Ascending aorta (tissue), 2 donors: ENCODE measurements around the gene DNMT1. TPM values are rescaled to one million over a fixed set of nuclear protein-coding genes. Genes with fewer than 3 reads are reported as not detected.

Experiments used
- DNase-seq, 2 donors: peaks; one replicate each; pipeline ENCODE4 v3.0.0-alpha.2; 2019; ENCODE audit warnings: low spot score in 2 of 2
- H3K27ac ChIP-seq, 2 donors: fragments of 200-600 bp; sonication (generic); one replicate each; pipeline ENCODE4 v1.5.1; 2016 to 2017; ENCODE audit warnings: mild to moderate bottlenecking in 1 of 2
- H3K27me3 ChIP-seq: fragments of 200-600 bp; sonication (generic); one replicate; pipeline ENCODE4 v1.5.1; 2017
- H3K36me3 ChIP-seq, 2 donors: fragments of 200-600 bp; sonication (generic); one replicate each; pipeline ENCODE4 v1.5.1; 2016
- H3K4me1 ChIP-seq, 2 donors: fragments of 200-600 bp; sonication (generic); one replicate each; pipeline ENCODE4 v1.5.1; 2016 to 2017; ENCODE audit warnings: mild to moderate bottlenecking in 1 of 2
- H3K4me3 ChIP-seq, 2 donors: fragments of 200-600 bp; sonication (generic); one replicate each; pipeline ENCODE4 v1.5.1; 2016 to 2017; ENCODE audit warnings: mild to moderate bottlenecking in 1 of 2
- H3K9me3 ChIP-seq, 2 donors: fragments of 200-600 bp; sonication (generic); one replicate each; pipeline ENCODE4 v1.5.1; 2016
- intact Hi-C: fragments of 100-400 bp; cut with DNase I; formaldehyde crosslinking; loops from one replicate; pipeline ENCODE4 v1.15.1; 2023
- total RNA-seq: library from RNA; depleted of rRNA; stranded (reverse); fragments of >200 nt; gene quantifications from one replicate; pipeline ENCODE4 v1.1.0, GENCODE V29; 2016
- TF ChIP-seq, protein P1 (sequence below), 3 experiments: fragments of 200-600 bp in 2 of 3; fragments of 450-650 bp in 1 of 3; sonication (generic) in 2 of 3; IDR thresholded peaks; one replicate each; pipeline ENCODE4 v1.5.1; 2016 to 2019; ENCODE audit warnings: antibody characterized with exemption in 3 of 3, mild to moderate bottlenecking in 1 of 3, moderate library complexity in 1 of 3

Gene DNMT1
- total RNA-seq, 1 donor from 2014 or later: 54.0 TPM

DNA sequence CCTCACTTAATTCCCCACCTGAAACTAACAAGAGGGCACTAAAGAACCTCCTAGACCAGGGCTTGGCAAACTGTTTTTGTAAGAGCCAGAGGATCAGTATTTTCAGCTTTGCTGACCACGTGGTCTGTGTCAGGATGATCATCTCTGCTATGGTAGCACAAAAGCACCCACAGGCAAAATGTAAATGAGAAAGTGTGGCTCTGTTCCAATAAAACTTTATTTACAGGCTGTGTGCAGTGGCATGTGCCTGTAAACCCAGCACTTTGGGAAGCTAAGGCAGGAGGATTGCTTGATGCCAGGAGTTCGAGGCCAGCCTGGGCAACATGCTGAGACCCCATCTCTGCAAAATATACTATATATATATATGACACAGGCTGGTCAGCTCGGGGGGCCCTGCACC is 31.2 kb downstream of the DNMT1 start:
- no peaks in the 10 kb centered on the region for H3K27me3 ChIP-seq
- intact Hi-C loops: no loop called here
- DNase-seq: no peak
- TF ChIP-seq, protein P1, sequence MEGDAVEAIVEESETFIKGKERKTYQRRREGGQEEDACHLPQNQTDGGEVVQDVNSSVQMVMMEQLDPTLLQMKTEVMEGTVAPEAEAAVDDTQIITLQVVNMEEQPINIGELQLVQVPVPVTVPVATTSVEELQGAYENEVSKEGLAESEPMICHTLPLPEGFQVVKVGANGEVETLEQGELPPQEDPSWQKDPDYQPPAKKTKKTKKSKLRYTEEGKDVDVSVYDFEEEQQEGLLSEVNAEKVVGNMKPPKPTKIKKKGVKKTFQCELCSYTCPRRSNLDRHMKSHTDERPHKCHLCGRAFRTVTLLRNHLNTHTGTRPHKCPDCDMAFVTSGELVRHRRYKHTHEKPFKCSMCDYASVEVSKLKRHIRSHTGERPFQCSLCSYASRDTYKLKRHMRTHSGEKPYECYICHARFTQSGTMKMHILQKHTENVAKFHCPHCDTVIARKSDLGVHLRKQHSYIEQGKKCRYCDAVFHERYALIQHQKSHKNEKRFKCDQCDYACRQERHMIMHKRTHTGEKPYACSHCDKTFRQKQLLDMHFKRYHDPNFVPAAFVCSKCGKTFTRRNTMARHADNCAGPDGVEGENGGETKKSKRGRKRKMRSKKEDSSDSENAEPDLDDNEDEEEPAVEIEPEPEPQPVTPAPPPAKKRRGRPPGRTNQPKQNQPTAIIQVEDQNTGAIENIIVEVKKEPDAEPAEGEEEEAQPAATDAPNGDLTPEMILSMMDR (IDR thresholded peaks at IDR 0.05): no peak
- no peaks in the 10 kb centered on the region for H3K4me1 ChIP-seq
- H3K27ac ChIP-seq: no peak overlapping the region
- H3K36me3 ChIP-seq: peaks cover 43 to 82% of the 10 kb centered on the region in 2 donors
- no peak overlapping the region for H3K4me3 ChIP-seq
- no peaks in the 10 kb centered on the region for H3K9me3 ChIP-seq

DNA sequence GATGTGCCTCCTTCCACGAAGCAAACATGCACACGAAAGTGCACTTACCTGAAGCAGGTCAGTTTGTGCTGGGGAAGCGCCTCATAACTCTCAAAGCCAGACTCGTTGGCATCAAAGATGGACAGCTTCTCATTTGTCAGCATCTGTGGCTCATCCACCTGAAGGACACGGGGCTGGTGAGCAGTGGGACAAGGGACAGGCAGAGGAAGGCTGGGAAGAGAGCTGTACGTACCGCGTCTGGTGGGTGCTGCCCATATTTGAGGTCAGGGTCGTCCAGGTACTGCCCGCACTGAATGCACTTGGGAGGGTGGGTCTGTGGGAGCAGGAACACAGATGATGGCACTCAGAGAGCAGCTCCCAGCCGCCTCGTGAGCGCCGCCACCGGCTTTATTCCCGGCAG is 35.1 kb downstream of the DNMT1 start:
- TF ChIP-seq, protein P1 (IDR thresholded peaks at IDR 0.05): no peak
- H3K9me3 ChIP-seq: no peaks in the 10 kb centered on the region
- no peak for DNase-seq
- H3K27me3 ChIP-seq: no peaks in the 10 kb centered on the region
- no peak overlapping the region for H3K4me3 ChIP-seq
- H3K27ac ChIP-seq: no peak overlapping the region
- peaks cover 62 to 82% of the 10 kb centered on the region in 2 donors for H3K36me3 ChIP-seq
- intact Hi-C loops: no loop called here
- H3K4me1 ChIP-seq: no peaks in the 10 kb centered on the region

- no peaks in the 10 kb centered on the region for H3K27me3 ChIP-seq
- H3K4me1 ChIP-seq: no peaks in the 10 kb centered on the region
- H3K27ac ChIP-seq: no peak overlapping the region
- H3K9me3 ChIP-seq: no peaks in the 10 kb centered on the region
- intact Hi-C loops: no loop called here
- no peak for DNase-seq
- no peak overlapping the region for H3K4me3 ChIP-seq
- TF ChIP-seq, protein P1 (IDR thresholded peaks at IDR 0.05): no peak
- H3K36me3 ChIP-seq: peaks cover 66 to 87% of the 10 kb centered on the region in 2 donors
Measured at GRCh38 chr19:10158485-10158884, 36.3 kb downstream of the DNMT1 start.

DNA sequence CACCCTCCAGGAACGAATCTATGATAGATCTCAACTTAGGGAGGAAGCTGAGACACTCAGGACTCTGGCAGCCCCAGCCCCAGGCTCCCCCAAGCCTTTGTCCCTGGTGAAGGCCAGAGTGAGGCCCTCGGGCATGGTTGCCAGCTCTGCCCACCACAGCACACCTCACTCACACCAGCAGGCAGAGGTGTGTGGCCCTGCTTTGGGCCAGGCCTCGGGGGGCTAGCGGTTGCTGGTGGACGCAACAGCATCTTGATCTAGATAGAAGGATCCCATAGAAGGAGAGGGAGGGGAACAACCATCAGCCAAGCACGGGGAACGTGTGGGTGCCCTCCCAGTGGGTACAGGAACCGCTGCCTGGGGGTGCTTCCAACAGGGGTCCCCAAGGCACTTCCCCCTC is 36.7 kb downstream of the DNMT1 start:
- peaks cover 66 to 87% of the 10 kb centered on the region in 2 donors for H3K36me3 ChIP-seq
- no peaks in the 10 kb centered on the region for H3K9me3 ChIP-seq
- no peak for DNase-seq
- no peak overlapping the region for H3K27ac ChIP-seq
- H3K27me3 ChIP-seq: no peaks in the 10 kb centered on the region
- TF ChIP-seq, protein P1 (IDR thresholded peaks at IDR 0.05): no peak
- H3K4me1 ChIP-seq: no peaks in the 10 kb centered on the region
- intact Hi-C loops: no loop called here
- H3K4me3 ChIP-seq: no peak overlapping the region

DNA sequence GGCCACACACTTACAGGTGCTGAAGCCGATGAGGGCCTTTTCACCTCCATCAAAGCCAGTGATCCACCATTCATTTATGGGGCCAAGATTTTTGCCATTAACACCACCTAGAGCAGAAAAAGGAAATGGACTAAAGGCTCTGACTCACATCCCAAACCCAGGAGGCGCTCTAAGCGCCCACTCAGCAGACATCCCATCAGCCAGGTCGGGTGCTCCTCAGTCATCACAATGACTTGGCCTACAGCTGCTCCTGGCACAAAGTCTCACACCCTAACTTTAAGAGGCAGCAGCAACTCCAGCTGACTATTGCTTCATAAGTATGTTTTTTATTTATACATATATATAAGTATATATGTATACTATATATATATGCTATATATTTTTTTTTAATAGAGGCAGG is 38.9 kb downstream of the DNMT1 start:
- Histone ChIP-seq H3K9me3 (no peaks in the 10 kb centered on the region), H3K27me3 (no peaks in the 10 kb centered on the region), H3K36me3 (peaks cover 68 to 86% of the 10 kb centered on the region in 2 donors), H3K27ac (no peak overlapping the region), H3K4me3 (no peak overlapping the region), H3K4me1 (no peaks in the 10 kb centered on the region)
- TF ChIP-seq, protein P1 (IDR thresholded peaks at IDR 0.05): no peak
- DNase-seq: no peak
- intact Hi-C loops: no loop called here

- H3K4me1 ChIP-seq: no peaks in the 10 kb centered on the region
- H3K27ac ChIP-seq: no peak overlapping the region
- no peak for DNase-seq
- intact Hi-C loops: no loop called here
- no peak overlapping the region for H3K4me3 ChIP-seq
- H3K36me3 ChIP-seq: peaks cover 58 to 86% of the 10 kb centered on the region in 2 donors
- TF ChIP-seq, protein P1 (IDR thresholded peaks at IDR 0.05): no peak
- H3K27me3 ChIP-seq: no peaks in the 10 kb centered on the region
- H3K9me3 ChIP-seq: no peaks in the 10 kb centered on the region
Measured at GRCh38 chr19:10152100-10152499, 42.7 kb downstream of the DNMT1 start.
